ENCODE data around the gene STXBP4.

The STXBP4 gene

DNA sequence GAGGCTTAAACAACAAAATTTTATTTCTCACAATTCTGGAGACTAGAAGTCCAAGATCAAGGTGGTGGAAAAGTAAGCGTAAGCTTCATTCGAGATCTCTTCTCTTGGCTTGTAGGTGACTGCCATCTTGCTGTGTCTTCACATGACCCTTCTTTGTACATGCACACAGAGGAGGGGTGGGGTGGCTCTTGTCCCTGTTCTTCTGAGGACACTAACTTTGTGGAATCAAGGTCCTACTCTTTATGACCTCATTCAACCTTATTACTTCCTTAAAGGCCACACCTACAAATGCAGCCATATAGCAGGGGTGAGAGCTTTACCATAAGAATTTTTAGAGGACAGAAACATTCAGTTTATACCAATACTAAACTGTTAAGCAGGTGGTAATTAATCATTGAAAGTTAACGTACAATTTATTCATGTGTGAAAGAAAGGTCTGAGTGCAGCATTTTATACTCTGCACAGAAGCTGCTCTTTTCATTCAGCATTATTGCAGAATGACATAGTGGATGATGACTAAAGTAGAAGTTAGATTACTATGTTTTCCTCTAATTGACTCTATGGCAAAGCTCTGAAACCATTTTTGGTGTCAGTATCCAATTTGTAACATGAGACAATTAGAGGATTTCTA, 156.3 kb downstream of the STXBP4 start:
- DNase-seq (ENCODE audit: low read depth): no peak

DNA sequence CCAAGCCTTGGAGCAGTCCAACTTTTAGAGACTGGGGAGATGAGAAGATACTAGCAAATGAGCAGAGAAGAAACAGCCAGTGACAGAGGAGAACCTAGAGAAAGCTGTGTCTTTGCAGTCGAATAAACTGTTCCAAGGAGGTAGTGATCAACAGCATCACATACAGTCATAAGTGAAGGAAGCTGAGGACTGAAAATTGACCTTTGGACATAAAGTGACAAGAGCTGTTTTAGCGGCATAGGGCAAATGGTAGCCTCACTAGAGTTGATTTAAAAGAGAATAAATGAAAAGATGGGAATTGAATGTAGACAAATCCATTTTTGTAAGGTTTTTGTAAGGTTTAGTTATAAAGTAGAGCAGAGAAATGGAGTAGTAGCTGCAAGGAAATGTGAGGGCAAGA, 165.0 kb downstream of the STXBP4 start:
- no peak for DNase-seq (ENCODE audit: low read depth)

DNA sequence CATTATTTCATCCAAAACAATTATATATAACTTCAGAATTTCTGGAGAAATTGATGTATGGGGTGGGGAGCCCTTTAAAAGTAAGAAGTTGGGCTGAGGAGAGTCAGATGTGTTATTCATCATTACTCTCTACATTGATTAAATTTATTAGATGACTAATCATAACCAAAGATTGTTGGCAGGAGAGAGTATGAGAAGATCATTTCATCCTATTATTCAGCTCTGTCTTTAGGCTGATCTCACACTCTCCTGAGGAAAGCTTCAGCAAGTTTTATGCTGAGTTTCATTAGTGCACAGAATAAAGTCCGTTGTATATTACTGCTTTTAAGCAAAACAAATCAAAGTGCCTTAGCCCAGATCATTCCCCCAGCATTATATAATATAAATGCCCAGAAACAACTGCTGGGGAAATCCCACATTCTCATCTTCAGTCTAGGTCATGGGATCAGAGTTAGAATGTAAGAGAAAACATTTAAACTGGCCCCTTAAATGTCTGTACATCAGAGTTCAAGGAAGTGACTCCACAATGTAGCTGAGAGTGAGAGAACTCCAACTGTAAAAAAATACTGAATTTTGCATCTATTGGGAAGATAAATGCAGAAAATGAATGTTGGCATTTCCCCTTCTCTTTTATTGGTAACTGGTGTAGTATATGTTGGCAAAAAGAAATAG, 166.1 kb downstream of the STXBP4 start:
- no peak for DNase-seq (ENCODE audit: low read depth)

DNA sequence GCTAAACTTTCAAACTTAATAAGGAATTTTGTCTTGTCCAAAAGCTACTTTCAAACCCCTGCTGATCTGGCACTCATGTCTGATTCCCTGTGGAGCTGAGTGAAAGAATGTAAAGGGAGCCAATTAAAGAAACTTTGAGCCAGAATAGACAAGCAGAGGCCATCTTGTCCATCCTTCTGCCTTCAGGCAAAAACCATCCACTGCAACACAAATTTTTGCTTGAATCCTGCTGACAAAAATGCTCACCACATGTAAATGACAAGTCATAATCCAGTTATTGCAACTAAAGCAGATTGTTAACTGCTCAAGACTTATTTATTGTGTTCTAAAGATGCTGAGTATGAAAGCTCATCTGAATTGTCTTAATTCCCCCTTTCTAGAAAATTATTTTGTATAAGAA, 172.2 kb downstream of the STXBP4 start:
- DNase-seq (ENCODE audit: low read depth): no peak

DNA sequence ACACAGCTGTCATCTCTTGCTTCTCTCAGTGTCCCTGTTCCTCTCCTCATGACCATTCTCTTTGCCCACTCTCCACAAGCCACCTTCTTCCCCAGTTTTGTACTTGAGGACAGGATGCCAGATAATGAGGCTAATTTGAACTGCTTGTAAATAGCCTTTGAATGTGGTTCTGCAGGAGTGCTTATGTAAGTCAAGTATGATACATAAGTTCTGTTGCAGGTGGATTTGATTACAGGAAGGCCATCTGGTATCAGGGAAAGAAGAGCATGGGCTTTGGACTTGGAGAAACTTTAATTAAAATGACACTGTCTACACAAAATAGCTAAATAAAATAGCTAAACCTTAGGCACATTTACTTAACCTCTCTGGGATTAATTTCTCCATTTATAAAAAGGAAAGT, 176.0 kb downstream of the STXBP4 start:
- DNase-seq (ENCODE audit: low read depth): no peak

DNA sequence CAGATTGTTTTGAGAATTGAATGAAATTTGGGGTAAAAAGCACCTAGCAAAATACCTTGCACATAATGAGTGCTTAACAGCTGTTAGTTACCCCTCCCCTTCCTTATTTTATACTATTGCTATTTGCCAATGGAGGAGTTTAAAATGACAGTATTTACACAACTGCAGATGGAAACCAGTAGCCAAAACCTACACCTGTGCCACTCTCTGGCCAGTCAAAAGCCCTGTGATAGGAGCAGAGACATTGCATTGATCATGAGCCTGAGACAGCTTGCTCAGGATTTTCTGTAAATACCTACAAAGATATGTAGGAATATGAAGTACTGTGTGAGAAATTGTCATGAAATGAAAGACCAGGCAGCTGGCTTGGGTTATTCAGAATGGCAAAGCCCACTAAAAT, 180.9 kb downstream of the STXBP4 start:
- DNase-seq (ENCODE audit: low read depth): no peak

GRCh38 chr17:55152236-55152635, 183.7 kb downstream of the STXBP4 start:
- DNase-seq (ENCODE audit: low read depth): no peak

DNA sequence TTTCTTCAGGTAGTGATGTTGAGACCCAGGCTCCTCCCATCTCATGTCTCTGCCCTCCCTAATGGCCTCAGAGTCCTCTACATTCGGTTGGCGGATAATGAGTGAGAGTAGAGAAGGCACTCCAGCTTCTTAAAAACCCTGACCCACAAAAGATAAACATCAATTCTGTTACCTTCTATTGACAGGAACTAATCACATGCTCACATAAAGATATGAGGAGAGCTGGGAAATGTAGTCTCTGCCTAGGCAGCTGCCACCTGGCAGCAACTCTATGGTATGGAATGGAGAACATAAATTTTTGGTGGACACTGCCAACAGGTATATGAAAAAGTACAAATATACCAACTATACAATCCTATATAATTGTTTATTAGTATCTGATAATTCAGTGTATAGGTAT, 185.5 kb downstream of the STXBP4 start:
- no peak for DNase-seq (ENCODE audit: low read depth)

DNA sequence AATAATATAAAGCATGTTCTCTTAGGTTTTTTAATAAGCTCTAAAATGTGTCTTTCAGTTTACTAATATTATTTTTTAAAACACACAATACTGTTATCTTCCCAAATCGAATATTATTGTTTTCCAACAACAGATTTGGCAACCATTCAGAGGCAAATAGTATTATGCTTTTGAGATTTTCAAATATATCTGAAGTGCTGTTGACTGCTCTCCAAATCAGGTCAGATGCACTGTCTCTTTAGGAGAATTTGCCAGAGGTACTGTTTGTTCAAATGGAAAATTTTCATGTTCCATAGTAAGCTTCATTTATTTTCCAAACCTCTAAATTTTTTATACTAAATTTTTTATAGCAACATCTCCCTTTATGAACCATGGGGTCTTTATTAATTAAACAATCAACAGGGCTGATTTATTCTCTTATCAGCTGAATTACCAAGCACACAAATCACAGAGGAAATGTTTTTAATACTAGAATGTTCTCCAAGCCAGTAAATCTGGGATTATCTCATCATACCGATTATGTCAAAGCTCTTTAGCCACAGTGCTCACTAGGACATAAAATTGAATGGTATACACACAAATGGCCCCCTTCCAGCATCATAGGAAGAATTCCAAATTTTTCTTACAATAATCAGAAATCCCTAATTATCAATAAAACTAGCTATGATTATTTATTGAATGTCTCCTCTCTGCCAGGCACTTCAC, 187.4 kb downstream of the STXBP4 start:
- no peak for DNase-seq (ENCODE audit: low read depth)

GRCh38 chr17:55157165-55157564, 188.6 kb downstream of the STXBP4 start:
- DNase-seq (ENCODE audit: low read depth): no peak

DNA sequence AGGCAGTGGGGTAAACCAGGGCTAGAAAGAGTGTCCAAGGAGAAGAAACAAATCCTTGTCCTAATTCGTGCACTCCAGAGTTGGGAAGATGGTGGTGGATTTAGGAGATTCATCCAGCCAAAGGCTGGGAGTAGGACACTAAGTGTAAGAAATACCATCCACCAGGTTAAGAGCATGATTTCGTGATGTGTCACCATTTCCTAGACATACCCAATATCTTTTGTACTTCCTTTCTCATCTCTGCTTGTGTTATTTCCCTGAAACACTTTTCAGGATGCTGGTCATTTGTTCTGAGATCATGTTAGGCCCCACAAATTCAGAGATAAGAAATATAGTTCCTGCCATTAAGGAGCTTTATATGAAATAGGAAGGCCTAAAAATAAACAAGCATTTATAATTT, 189.9 kb downstream of the STXBP4 start:
- DNase-seq (ENCODE audit: low read depth): no peak

- DNase-seq (ENCODE audit: low read depth): no peak
Observed at GRCh38 chr17:55159251-55159650, 190.7 kb downstream of the STXBP4 start.

DNA sequence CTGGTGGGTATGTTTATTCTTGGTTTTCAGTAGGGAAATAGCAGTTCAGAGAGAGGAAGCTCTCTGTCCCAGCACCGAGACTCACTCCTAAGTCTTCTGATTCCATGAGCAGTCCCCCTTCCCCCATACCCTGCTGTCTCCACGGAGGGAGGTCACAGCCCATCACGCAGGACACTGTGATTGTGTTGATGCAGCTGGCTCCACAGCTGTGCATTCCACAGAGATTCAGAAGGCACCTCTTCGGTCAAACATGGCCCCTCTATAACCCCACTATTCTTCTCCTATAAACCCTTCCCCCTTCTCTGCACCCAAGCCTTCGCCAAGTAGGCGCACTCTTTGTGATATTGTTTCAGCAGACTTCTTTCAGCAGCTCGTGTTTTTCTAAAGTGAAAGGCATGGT, 191.9 kb downstream of the STXBP4 start:
- no peak for DNase-seq (ENCODE audit: low read depth)

- no peak for DNase-seq (ENCODE audit: low read depth)
Observed at GRCh38 chr17:55161935-55162555, 193.5 kb downstream of the STXBP4 start.

GRCh38 chr17:55162556-55162946, 194.0 kb downstream of the STXBP4 start:
- DNase-seq (ENCODE audit: low read depth): no peak

- no peak for DNase-seq (ENCODE audit: low read depth)
Observed at GRCh38 chr17:55163408-55163807, 194.8 kb downstream of the STXBP4 start.

DNA sequence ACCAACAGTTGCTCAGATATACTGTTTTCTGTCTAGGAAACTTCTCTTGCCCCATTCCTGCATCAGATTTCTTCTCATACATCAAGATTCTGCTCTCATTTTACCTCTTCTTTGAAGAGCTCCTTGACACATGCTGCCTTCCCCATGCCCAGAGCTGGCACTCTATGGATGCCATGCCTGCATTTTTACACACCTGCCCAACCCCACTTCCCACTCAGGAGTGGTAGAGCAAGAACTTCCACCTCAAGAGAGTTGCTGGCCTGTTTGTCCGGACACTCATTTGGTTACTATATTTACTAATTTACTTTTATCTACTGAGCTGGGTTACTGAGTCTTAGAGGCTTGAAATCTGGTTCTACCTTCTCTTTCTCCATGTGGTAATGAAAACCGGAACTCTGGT, 197.9 kb downstream of the STXBP4 start:
- DNase-seq (ENCODE audit: low read depth): no peak

GRCh38 chr17:55167024-55167725, 198.6 kb downstream of the STXBP4 start:
- DNase-seq (ENCODE audit: low read depth): no peak

GRCh38 chr17:55168958-55169687, 200.6 kb downstream of the STXBP4 start:
- DNase-seq (ENCODE audit: low read depth): no peak

GRCh38 chr17:55171634-55172328, 203.2 kb downstream of the STXBP4 start:
- DNase-seq (ENCODE audit: low read depth): no peak

DNA sequence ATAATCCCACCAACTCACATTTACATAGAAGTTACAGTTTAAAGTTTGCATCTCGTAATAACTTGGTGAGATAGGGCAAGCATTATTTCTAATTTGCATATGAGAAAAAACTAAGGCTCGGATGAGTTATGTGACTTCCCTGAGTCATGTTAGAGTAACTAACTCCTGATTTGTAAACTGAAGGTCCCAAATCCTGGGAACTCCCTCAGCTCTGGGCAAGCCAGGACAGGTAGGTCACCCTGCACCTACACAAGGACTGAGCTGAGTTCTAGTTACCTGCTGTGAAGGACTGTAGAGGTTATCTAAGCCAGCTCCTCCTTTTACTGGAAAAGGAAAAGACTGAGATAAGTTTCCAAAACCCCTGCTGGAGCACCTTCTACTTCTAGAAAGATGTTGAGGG, 204.0 kb downstream of the STXBP4 start:
- no peak for DNase-seq (ENCODE audit: low read depth)
